MM.1S (cell line): ENCODE measurements around the gene REEP1.

ENCODE experiments used
- DNase-seq: peaks from one replicate; pipeline ENCODE4 v3.0.0-alpha.2; 2015
- H2AFZ ChIP-seq: fragments of 300-600 bp; sonication (generic); 2 replicates; pipeline ENCODE4 v1.6.0; 2016; ENCODE audit warnings: antibody characterized with exemption, low read length
- H3F3A ChIP-seq: fragments of 300-600 bp; sonication (generic); 2 replicates; pipeline ENCODE4 v1.6.1; 2016; ENCODE audit warnings: mild to moderate bottlenecking, antibody characterized with exemption, low read length, moderate library complexity, mixed read lengths; ENCODE audit not compliant: insufficient read depth
- H3K27ac ChIP-seq: fragments of 300-600 bp; sonication (generic); 2 replicates; pipeline ENCODE4 v1.5.1; 2016; ENCODE audit warnings: mild to moderate bottlenecking, low read length
- H3K27me3 ChIP-seq: fragments of 300-600 bp; sonication (generic); replicated peaks from 2 replicates; pipeline ENCODE4 v1.6.0; 2016; ENCODE audit warnings: low read length; ENCODE audit not compliant: insufficient read depth
- H3K36me3 ChIP-seq: fragments of 300-600 bp; sonication (generic); replicated peaks from 2 replicates; pipeline ENCODE4 v1.6.1; 2016; ENCODE audit warnings: mild to moderate bottlenecking, low read length, mixed read lengths; ENCODE audit not compliant: insufficient read depth
- H3K4me1 ChIP-seq: fragments of 300-600 bp; sonication (generic); 2 replicates; pipeline ENCODE4 v1.6.1; 2016; ENCODE audit warnings: low read length, mixed read lengths
- H3K4me2 ChIP-seq: fragments of 300-600 bp; sonication (generic); 2 replicates; pipeline ENCODE4 v1.6.0; 2016; ENCODE audit warnings: low read depth, low read length
- H3K4me3 ChIP-seq: fragments of 300-600 bp; sonication (generic); 2 replicates; pipeline ENCODE4 v1.5.1; 2016; ENCODE audit warnings: low read length, mixed read lengths
- H3K79me2 ChIP-seq: fragments of 300-600 bp; sonication (generic); 2 replicates; pipeline ENCODE4 v1.6.1; 2016; ENCODE audit warnings: mixed run types, low read length, mixed read lengths
- H3K9ac ChIP-seq: fragments of 300-600 bp; sonication (generic); 2 replicates; pipeline ENCODE4 v1.6.1; 2016; ENCODE audit warnings: low read length, mixed read lengths
- H3K9me2 ChIP-seq: fragments of 300-600 bp; sonication (generic); replicated peaks from 2 replicates; pipeline ENCODE4 v1.6.1; 2016; ENCODE audit warnings: mild to moderate bottlenecking, low read length, mixed read lengths; ENCODE audit not compliant: insufficient read depth
- H3K9me3 ChIP-seq: fragments of 300-600 bp; sonication (generic); replicated peaks from 2 replicates; pipeline ENCODE4 v1.6.1; 2016; ENCODE audit warnings: mild to moderate bottlenecking, low read length, mixed read lengths; ENCODE audit not compliant: insufficient read depth
- H4K20me1 ChIP-seq: fragments of 300-600 bp; sonication (generic); 2 replicates; pipeline ENCODE4 v1.6.1; 2016; ENCODE audit warnings: mild to moderate bottlenecking, low read length, moderate library complexity, mixed read lengths; ENCODE audit not compliant: insufficient read depth
- CTCF ChIP-seq: fragments of 300-600 bp; sonication (generic); IDR thresholded peaks from 2 replicates; pipeline ENCODE4 v1.5.1; 2016; ENCODE audit warnings: antibody characterized with exemption, low read length, mixed read lengths
- EZH2 ChIP-seq: fragments of 300-600 bp; sonication (generic); optimal IDR thresholded peaks from 2 replicates; pipeline ENCODE3; 2017; ENCODE audit warnings: low read depth, mild to moderate bottlenecking, antibody characterized with exemption, low read length, mixed read lengths
- EZH2phosphoT487 ChIP-seq: fragments of 300-600 bp; sonication (generic); IDR thresholded peaks from 2 replicates; pipeline ENCODE4 v1.6.1; 2018; ENCODE audit warnings: antibody characterized with exemption, low read length

The REEP1 gene

DNA sequence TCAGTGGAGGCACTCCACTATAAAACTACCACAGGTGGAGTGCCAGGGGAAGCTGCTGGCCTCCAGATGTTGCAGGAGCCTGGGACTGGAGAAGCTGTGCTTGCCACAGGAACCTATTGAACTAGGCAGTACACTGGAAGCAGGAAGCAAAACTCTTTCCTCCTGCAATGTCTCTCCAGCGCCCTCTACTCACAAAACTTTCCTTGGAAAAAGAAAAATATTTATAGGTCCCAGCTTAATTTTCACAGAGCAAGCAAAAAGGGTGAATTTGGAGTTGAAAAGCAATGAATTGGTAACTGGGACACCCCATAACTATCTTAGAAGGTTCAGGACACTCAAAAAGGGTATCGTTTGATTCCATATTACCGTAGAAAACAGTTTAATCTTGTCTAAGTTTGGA is 33.2 kb upstream of the REEP1 start:
- Histone ChIP-seq H2AFZ (no peak overlapping the region), H3K79me2 (no peaks in the 10 kb centered on the region), H3K4me1 (peaks cover 32% of the 10 kb centered on the region), H3K9ac (no peak overlapping the region), H3F3A (peaks cover 10% of the 10 kb centered on the region; the same call in 1 of the 2 replicates), H3K4me3 (no peak overlapping the region), H3K36me3 (no peaks in the 10 kb centered on the region), H3K27ac (no peak overlapping the region), H3K27me3 (no peaks in the 10 kb centered on the region), H4K20me1 (no peaks in the 10 kb centered on the region), H3K9me2 (no peaks in the 10 kb centered on the region), H3K9me3 (no peaks in the 10 kb centered on the region), H3K4me2 (no peak overlapping the region)
- TF ChIP-seq CTCF (no peak), EZH2 (no peak)
- DNase-seq: no peak

DNA sequence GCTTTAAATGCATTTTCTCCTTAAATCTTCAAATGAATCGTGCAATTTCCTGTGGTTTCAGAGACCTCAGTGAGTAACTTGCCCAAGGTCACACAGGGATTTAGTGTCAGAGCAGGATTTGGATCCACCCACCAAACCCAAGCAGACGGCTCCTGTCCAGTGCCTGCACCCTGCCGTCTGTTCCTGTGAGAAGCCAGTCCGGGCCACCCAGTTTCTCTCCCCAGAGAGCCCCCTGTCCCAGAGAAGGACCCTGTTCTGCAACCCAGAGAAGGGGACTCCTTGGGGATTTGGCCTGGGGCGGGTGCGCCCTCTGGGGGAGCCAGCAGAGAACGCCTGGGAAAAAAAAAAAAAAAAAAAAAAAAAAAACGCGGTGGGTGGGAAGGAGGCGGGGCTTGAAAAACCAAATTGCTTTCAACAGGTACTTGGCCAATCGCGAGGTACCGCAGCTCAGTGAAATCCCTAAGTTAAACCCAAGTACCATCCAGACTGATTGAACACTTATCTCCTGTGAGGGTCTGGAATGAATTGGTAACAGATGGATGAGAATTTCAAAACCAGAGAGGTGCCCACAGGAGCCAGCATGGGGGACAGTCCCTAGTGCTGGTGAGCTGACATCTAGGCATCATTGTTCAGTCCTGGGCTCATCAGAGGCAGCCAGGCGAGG is 30.9 kb upstream of the REEP1 start:
- Histone ChIP-seq H3K9ac (peak overlapping the region; percentile 15; the same call in 1 of the 2 replicates), H3K9me3 (no peaks in the 10 kb centered on the region), H3F3A (peaks cover 10% of the 10 kb centered on the region; the same call in 1 of the 2 replicates), H3K4me3 (peak overlapping the region; percentile 34), H3K4me1 (peaks cover 32% of the 10 kb centered on the region), H3K27ac (peak overlapping the region; percentile 60; the same call in 1 of the 2 replicates), H3K27me3 (no peaks in the 10 kb centered on the region), H3K79me2 (no peaks in the 10 kb centered on the region), H3K9me2 (no peaks in the 10 kb centered on the region), H3K4me2 (peak overlapping the region; percentile 55), H4K20me1 (no peaks in the 10 kb centered on the region), H2AFZ (peak overlapping the region; percentile 40), H3K36me3 (no peaks in the 10 kb centered on the region)
- peak; percentile 75 for DNase-seq
- TF ChIP-seq EZH2phosphoT487: no peak
- peak; percentile 77 for TF ChIP-seq CTCF

DNA sequence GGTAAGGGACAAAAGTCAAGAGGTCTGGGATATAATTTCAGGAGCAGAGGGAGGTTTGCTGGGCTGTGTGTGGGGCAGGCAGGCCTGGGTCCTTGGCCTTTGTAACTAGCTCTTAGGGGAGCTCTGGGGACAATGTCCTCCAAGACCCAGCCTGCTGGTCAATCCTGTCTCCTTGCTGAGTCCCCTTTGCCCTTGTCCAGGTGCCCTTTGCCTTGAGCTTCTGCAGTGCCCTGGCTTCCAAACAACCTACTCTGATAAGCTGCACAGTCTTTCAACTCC is 30.0 kb upstream of the REEP1 start:
- Histone ChIP-seq H3K4me2 (peak overlapping the region; percentile 5; the same call in 1 of the 2 replicates), H3K36me3 (no peaks in the 10 kb centered on the region), H3K4me1 (peaks cover 32% of the 10 kb centered on the region), H3K4me3 (no peak overlapping the region), H3K9me2 (no peaks in the 10 kb centered on the region), H4K20me1 (no peaks in the 10 kb centered on the region), H3K27ac (peak overlapping the region; percentile 60), H3K27me3 (no peaks in the 10 kb centered on the region), H3K79me2 (no peaks in the 10 kb centered on the region), H3K9me3 (no peaks in the 10 kb centered on the region), H2AFZ (peak overlapping the region; percentile 22), H3F3A (peaks cover 10% of the 10 kb centered on the region; the same call in 1 of the 2 replicates), H3K9ac (no peak overlapping the region)
- DNase-seq: no peak
- no peak for TF ChIP-seq EZH2
- TF ChIP-seq EZH2phosphoT487: no peak
- TF ChIP-seq CTCF: no peak
